Keratinocyte (primary cell): ENCODE measurements around the gene BCAR3.

ENCODE experiments used
- CTCF ChIP-seq, 3 experiments: IDR thresholded peaks in 1 of 3; conservative IDR thresholded peaks in 1 of 3; optimal IDR thresholded peaks in 1 of 3; 2 replicates in 2 of 3; 3 replicates in 1 of 3; pipeline versions ENCODE3 to v1.5.1; 2011; ENCODE audit warnings: low read length in 3 of 3, mild to moderate bottlenecking in 3 of 3, moderate library complexity in 2 of 3, control low read depth in 1 of 3, inconsistent platforms in 1 of 3; ENCODE audit not compliant: insufficient read depth in 2 of 3; ENCODE audit errors: extremely low read depth in 1 of 3
- EZH2 ChIP-seq: IDR thresholded peaks from one replicate; pipeline ENCODE4 v1.6.1; 2012; ENCODE audit warnings: inconsistent platforms, mild to moderate bottlenecking, low read length, moderate library complexity

- no peak for TF ChIP-seq CTCF (optimal IDR thresholded peaks at IDR 0.05 in 1 of 3, IDR thresholded peaks at IDR 0.05 in 1 of 3, conservative IDR thresholded peaks at IDR 0.05 in 1 of 3; ENCODE audit: extremely low read depth in 1 of 3, insufficient read depth in 2 of 3, low read length in 3 of 3)
- no peak for TF ChIP-seq EZH2
Observed at GRCh38 chr1:93666613-93667384, 14.8 kb downstream of the BCAR3 start.
